Central memory CD8-positive, alpha-beta T cell (primary cell): Measurements from ENCODE around the gene SLCO1A2.

ENCODE experiments used
- ATAC-seq: fragments of 150-1000 bp; cut with Tn5 transposase; replicated peaks from 2 replicates; pipeline ENCODE4 v1.10.0; 2022; ENCODE audit warnings: mild to moderate bottlenecking, moderate FRiP score, moderate number of reproducible peaks; ENCODE audit not compliant: poor library complexity, severe bottlenecking; ENCODE audit errors: extremely low read depth
- DNase-seq, 2 donors: peaks; one replicate each; pipeline ENCODE4 v3.0.0; 2021; ENCODE audit warnings: low spot score in 2 of 2
- H3K27ac Mint-ChIP-seq: one replicate; pipeline ENCODE4 v1.8.0; 2022; ENCODE audit warnings: low read depth, mild to moderate bottlenecking, moderate library complexity, mixed read lengths
- H3K27me3 Mint-ChIP-seq: one replicate; pipeline ENCODE4 v1.8.0; 2022; ENCODE audit warnings: mixed read lengths
- H3K36me3 Mint-ChIP-seq: one replicate; pipeline ENCODE4 v1.8.0; 2022; ENCODE audit warnings: mild to moderate bottlenecking, moderate library complexity, mixed read lengths; ENCODE audit not compliant: insufficient read depth
- H3K4me1 Mint-ChIP-seq: one replicate; pipeline ENCODE4 v1.8.0; 2022; ENCODE audit warnings: mixed read lengths
- H3K4me3 Mint-ChIP-seq: one replicate; pipeline ENCODE4 v1.8.0; 2022; ENCODE audit warnings: mild to moderate bottlenecking, moderate library complexity, mixed read lengths
- H3K9me3 Mint-ChIP-seq: one replicate; pipeline ENCODE4 v1.8.0; 2022; ENCODE audit warnings: mixed read lengths

The SLCO1A2 gene

GRCh38 chr12:21234395-21234794, 100.3 kb downstream of the SLCO1A2 start:
- H3K36me3 Mint-ChIP-seq = no peaks in the 10 kb centered on the region

DNA sequence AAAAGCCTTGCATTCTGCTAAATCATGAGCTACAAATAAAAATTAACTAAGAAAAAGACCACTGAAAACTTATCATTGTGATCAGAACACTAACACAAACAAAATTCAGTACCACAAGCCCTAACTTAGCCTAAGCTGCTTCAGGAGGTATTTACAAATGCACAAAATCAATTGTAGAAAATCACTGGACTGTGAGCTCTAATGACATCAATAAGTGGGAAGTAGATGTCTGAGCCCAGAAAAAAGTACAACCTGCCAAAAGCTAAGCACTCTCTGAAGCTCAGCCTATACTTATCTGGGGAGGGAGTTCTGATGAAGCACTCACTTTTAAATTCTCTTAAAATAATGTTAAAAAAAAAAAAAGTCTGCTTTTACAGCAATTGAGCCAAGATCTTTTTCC, 110.8 kb downstream of the SLCO1A2 start:
- no peaks in the 10 kb centered on the region for H3K4me1 Mint-ChIP-seq
- no peak overlapping the region for H3K27ac Mint-ChIP-seq
- H3K9me3 Mint-ChIP-seq = no peaks in the 10 kb centered on the region
- H3K4me3 Mint-ChIP-seq = no peak overlapping the region
- H3K36me3 Mint-ChIP-seq = no peaks in the 10 kb centered on the region
- DNase-seq (no peak), ATAC-seq (no peak)
- H3K27me3 Mint-ChIP-seq = no peaks in the 10 kb centered on the region

More at GRCh38 chr12:21234395-21234794, 100.3 kb downstream of the SLCO1A2 start:
- no peaks in the 10 kb centered on the region for H3K9me3 Mint-ChIP-seq
- no peak for DNase-seq
- H3K27me3 Mint-ChIP-seq = peaks cover 11% of the 10 kb centered on the region
- ATAC-seq = no peak
- no peak overlapping the region for H3K27ac Mint-ChIP-seq
- no peaks in the 10 kb centered on the region for H3K4me1 Mint-ChIP-seq
- H3K4me3 Mint-ChIP-seq = no peak overlapping the region

- DNase-seq (no peak), ATAC-seq (no peak)
- Mint-ChIP-seq H3K4me3 (no peak overlapping the region), H3K36me3 (no peaks in the 10 kb centered on the region), H3K27ac (no peak overlapping the region), H3K4me1 (no peaks in the 10 kb centered on the region), H3K27me3 (no peaks in the 10 kb centered on the region), H3K9me3 (no peaks in the 10 kb centered on the region)
Observed at GRCh38 chr12:21221778-21222177, 112.9 kb downstream of the SLCO1A2 start.

DNA sequence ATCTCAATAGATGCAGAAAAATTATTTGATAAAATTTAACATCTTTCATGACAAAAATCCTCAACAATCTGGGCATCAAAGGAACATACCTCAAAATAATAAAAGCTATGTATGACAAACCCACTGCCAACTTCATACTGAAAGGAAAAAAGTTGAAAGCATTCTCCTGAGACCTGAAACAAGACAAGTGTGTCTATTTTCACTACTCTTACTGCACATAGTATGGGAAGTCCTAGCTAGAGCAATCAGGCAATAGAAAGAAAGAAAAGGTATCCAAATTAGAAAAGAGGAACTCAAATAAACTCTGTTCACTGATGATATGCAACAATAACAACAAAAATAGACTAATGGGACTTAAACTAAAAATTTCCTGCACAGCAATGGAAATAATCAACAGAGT, 113.6 kb downstream of the SLCO1A2 start:
- Mint-ChIP-seq H3K36me3 (no peaks in the 10 kb centered on the region), H3K27ac (no peak overlapping the region), H3K9me3 (no peaks in the 10 kb centered on the region), H3K4me1 (no peaks in the 10 kb centered on the region), H3K4me3 (no peak overlapping the region), H3K27me3 (no peaks in the 10 kb centered on the region)
- ATAC-seq (no peak), DNase-seq (no peak)

- Mint-ChIP-seq H3K27me3 (no peaks in the 10 kb centered on the region), H3K27ac (no peak overlapping the region), H3K4me1 (no peaks in the 10 kb centered on the region), H3K36me3 (no peaks in the 10 kb centered on the region), H3K9me3 (no peaks in the 10 kb centered on the region), H3K4me3 (no peak overlapping the region)
- ATAC-seq = no peak
- DNase-seq = no peak
Observed at GRCh38 chr12:21220266-21220665, 114.5 kb downstream of the SLCO1A2 start.

GRCh38 chr12:21219206-21219605, 115.5 kb downstream of the SLCO1A2 start:
- H3K27me3 Mint-ChIP-seq = no peaks in the 10 kb centered on the region
- ATAC-seq (no peak), DNase-seq (no peak)
- H3K27ac Mint-ChIP-seq = no peak overlapping the region
- no peaks in the 10 kb centered on the region for H3K36me3 Mint-ChIP-seq
- no peaks in the 10 kb centered on the region for H3K4me1 Mint-ChIP-seq
- H3K9me3 Mint-ChIP-seq = no peaks in the 10 kb centered on the region
- H3K4me3 Mint-ChIP-seq = no peak overlapping the region
